Skeletal muscle tissue (tissue), 1 donor: ENCODE results near the gene SP2. TPM values are rescaled to one million over a fixed set of nuclear protein-coding genes. Genes with fewer than 3 reads are reported as not detected.

Experiments used
- total RNA-seq: library from RNA; depleted of rRNA; stranded (reverse); fragments of >200 nt; gene quantifications from one replicate; pipeline ENCODE4 v1.2.3, GENCODE V29; 2014

Gene SP2
- total RNA-seq, 1 donor from 2014 or later, result 0.52 TPM

Other genes starting within 250 kb of the SP2 start
- 119 TPM for gene KPNB1, start 246.3 kb upstream of the SP2 start, total RNA-seq
- 7.8 TPM for gene TBKBP1, start 202.1 kb upstream of the SP2 start, total RNA-seq
- gene TBX21, start 163.0 kb upstream of the SP2 start, total RNA-seq, result not detected
- 8.4 TPM for gene OSBPL7, start 74.4 kb upstream of the SP2 start, total RNA-seq
- gene MRPL10, start 64.7 kb upstream of the SP2 start, total RNA-seq, result 19.8 TPM
- not detected for gene LRRC46, start 64.6 kb upstream of the SP2 start, total RNA-seq
- gene SCRN2, start 55.0 kb upstream of the SP2 start, total RNA-seq, result 29.2 TPM
- under 0.01 TPM for gene SP6, start 45.1 kb upstream of the SP2 start, total RNA-seq
- 12.0 TPM for gene PNPO, start 45.3 kb downstream of the SP2 start, total RNA-seq
- not detected for gene PRR15L, start 61.6 kb downstream of the SP2 start, total RNA-seq
- 59.0 TPM for gene CDK5RAP3, start 74.9 kb downstream of the SP2 start, total RNA-seq
- 39.7 TPM for gene COPZ2, start 141.6 kb downstream of the SP2 start, total RNA-seq
- 93.4 TPM for gene NFE2L1, start 152.1 kb downstream of the SP2 start, total RNA-seq
- 39.1 TPM for gene CBX1, start 205.2 kb downstream of the SP2 start, total RNA-seq
- 7.3 TPM for gene SNX11, start 211.5 kb downstream of the SP2 start, total RNA-seq